SK-N-SH (cell line): Measurements from ENCODE around the gene FNTB. TPM values are rescaled to one million over a fixed set of nuclear protein-coding genes. Genes with fewer than 3 reads are reported as not detected.
A peak's percentile ranks its signal among the peaks of the same experiment; 100 is the strongest.

ENCODE experiments used
- CTCF ChIA-PET: fragments of 300-600, 350-600 bp; formaldehyde crosslinking; extraction: SDS; loops from one replicate; lab custom pipeline; 2021; lab: Yijun Ruan, JAX
- POLR2A ChIA-PET: fragments of 350-600 bp; sonication (Branson Sonifier 250); formaldehyde crosslinking; extraction: SDS; loops from one replicate; lab custom pipeline; 2020; ENCODE audit warnings: antibody characterized with exemption, inconsistent platforms; lab: Yijun Ruan, JAX
- DNase-seq: peaks from one replicate; pipeline ENCODE4 v3.0.0; 2012
- H2AFZ ChIP-seq: fragments of 200-600 bp; sonication (generic); 2 replicates; pipeline ENCODE4 v1.8.1; 2016; ENCODE audit warnings: antibody characterized with exemption, mild to moderate bottlenecking, low read depth
- H3F3A ChIP-seq: fragments of 200-600 bp; sonication (generic); replicated peaks from 2 replicates; pipeline ENCODE3; 2016; ENCODE audit warnings: antibody characterized with exemption, mild to moderate bottlenecking; ENCODE audit not compliant: insufficient read depth
- H3K27ac ChIP-seq, 2 experiments: fragments of 200-500 bp in 1 of 2; fragments of 200-600 bp in 1 of 2; sonication (Bioruptor generic) in 1 of 2; sonication (generic), shearing (Covaris generic) in 1 of 2; 2 replicates each; pipeline versions ENCODE4 v1.5.1 to v1.6.1; 2014 to 2016; ENCODE audit warnings: low read depth in 2 of 2, inconsistent platforms in 1 of 2, low read length in 1 of 2, mild to moderate bottlenecking in 1 of 2, mixed read lengths in 1 of 2
- H3K27me3 ChIP-seq: fragments of 200-600 bp; sonication (generic), shearing (Covaris generic); 2 replicates; pipeline ENCODE4 v1.6.1; 2016; ENCODE audit warnings: mixed run types; ENCODE audit not compliant: insufficient read depth
- H3K36me3 ChIP-seq, 2 experiments: fragments of 200-500 bp in 1 of 2; fragments of 200-600 bp in 1 of 2; sonication (Bioruptor generic) in 1 of 2; sonication (generic) in 1 of 2; replicated peaks in 1 of 2; 2 replicates each; pipeline versions ENCODE3 to v1.5.1; 2014 to 2016; ENCODE audit warnings: low read length in 1 of 2, mild to moderate bottlenecking in 1 of 2; ENCODE audit not compliant: insufficient read depth in 2 of 2, control insufficient read depth in 1 of 2
- H3K4me1 ChIP-seq, 2 experiments: fragments of 200-500 bp in 1 of 2; fragments of 200-600 bp in 1 of 2; sonication (Bioruptor generic) in 1 of 2; sonication (generic), shearing (Covaris generic) in 1 of 2; 2 replicates each; pipeline versions ENCODE4 v1.5.1 to v1.6.1; 2014 to 2016; ENCODE audit warnings: low read depth in 1 of 2, low read length in 1 of 2, mixed run types in 1 of 2; ENCODE audit not compliant: insufficient read depth in 2 of 2, control insufficient read depth in 1 of 2
- H3K4me2 ChIP-seq: fragments of 200-600 bp; sonication (generic), shearing (Covaris generic); 2 replicates; pipeline ENCODE4 v1.6.1; 2017; ENCODE audit warnings: mixed run types
- H3K4me3 ChIP-seq, 2 experiments: fragments of 200-500 bp in 1 of 2; fragments of 200-600 bp in 1 of 2; sonication (Bioruptor generic) in 1 of 2; sonication (generic), shearing (Covaris generic) in 1 of 2; 2 replicates each; pipeline versions ENCODE4 v1.5.1 to v1.8.1; 2014 to 2016; ENCODE audit warnings: low read depth in 2 of 2, inconsistent platforms in 1 of 2, low read length in 1 of 2, mild to moderate bottlenecking in 1 of 2, mixed read lengths in 1 of 2, moderate library complexity in 1 of 2
- H3K79me2 ChIP-seq: fragments of 200-600 bp; sonication (generic); 2 replicates; pipeline ENCODE4 v1.8.1; 2017; ENCODE audit warnings: mild to moderate bottlenecking; ENCODE audit not compliant: insufficient read depth
- H3K9ac ChIP-seq: fragments of 200-600 bp; sonication (generic); 2 replicates; pipeline ENCODE4 v1.6.1; 2017; ENCODE audit warnings: mixed run types
- H3K9me2 ChIP-seq: fragments of 200-600 bp; sonication (generic); 2 replicates; pipeline ENCODE4 v1.6.1; 2017; ENCODE audit warnings: mixed run types
- H3K9me3 ChIP-seq: fragments of 200-600 bp; sonication (generic); 2 replicates; pipeline ENCODE4 v1.6.1; 2017; ENCODE audit warnings: mixed run types, mild to moderate bottlenecking, moderate library complexity
- H4K20me1 ChIP-seq: fragments of 200-600 bp; sonication (generic); 2 replicates; pipeline ENCODE4 v1.6.1; 2017; ENCODE audit warnings: mild to moderate bottlenecking, mixed run types; ENCODE audit not compliant: insufficient read depth
- EZH2phosphoT487 ChIP-seq: fragments of 200-600 bp; sonication (generic); IDR thresholded peaks from 2 replicates; pipeline ENCODE4 v1.6.1; 2017; ENCODE audit warnings: low read depth, mixed run types, mild to moderate bottlenecking, antibody characterized with exemption, moderate library complexity, borderline replicate concordance
- FOXM1 ChIP-seq: IDR thresholded peaks from 2 replicates; pipeline ENCODE4 v1.4.0; 2012; ENCODE audit warnings: low read depth, mild to moderate bottlenecking
- GABPA ChIP-seq: IDR thresholded peaks from 2 replicates; pipeline ENCODE4 v1.4.0; 2012; ENCODE audit warnings: low read depth, mild to moderate bottlenecking
- NFIC ChIP-seq: IDR thresholded peaks from 2 replicates; pipeline ENCODE4 v1.4.0; 2012; ENCODE audit warnings: borderline replicate concordance
- PBX3 ChIP-seq: IDR thresholded peaks from 2 replicates; pipeline ENCODE4; 2012
- TCF12 ChIP-seq: IDR thresholded peaks from 2 replicates; pipeline ENCODE4 v1.4.0; 2012
- WGBS: methylation state at CpG from one replicate; pipeline ENCODE4 v1.1.6; 2017; ENCODE audit warnings: low lambda C conversion rate; 5-methylcytosine and 5-hydroxymethylcytosine counted together
- polyA plus RNA-seq, 3 experiments: library from polyadenylated mRNA; depleted of rRNA; stranded (reverse); fragments of >200 nt; gene quantifications; 2 replicates each; pipeline ENCODE4 v1.2.3, GENCODE V29; 2012
- TF ChIP-seq, protein P1 (sequence below): IDR thresholded peaks from 2 replicates; pipeline ENCODE4 v1.4.0; 2012; ENCODE audit warnings: low read depth, borderline replicate concordance

FNTB gene
- polyA plus RNA-seq, 1 of the 3 experiments (the other 2 are of a cell fraction) = 18.4 TPM

DNA sequence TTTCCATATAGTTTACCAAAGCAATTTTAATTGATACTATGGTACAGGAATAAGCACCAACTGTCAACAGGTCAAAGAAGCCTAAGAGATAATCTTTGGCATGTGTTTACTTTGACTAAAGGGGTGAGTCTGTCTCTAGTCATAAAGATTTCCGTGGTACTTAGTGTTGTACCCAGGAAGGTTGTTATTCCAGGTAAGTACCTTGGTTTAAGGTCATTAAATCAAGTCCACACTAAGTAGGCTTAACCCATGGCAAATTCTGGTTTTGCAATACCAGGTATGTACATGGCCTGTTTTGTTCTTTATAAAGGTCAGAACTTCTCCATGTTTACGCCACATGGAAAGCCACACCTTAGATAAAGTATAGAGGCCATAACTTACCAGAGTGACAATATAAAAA lies 105.7 kb downstream of the FNTB start:
- H4K20me1 ChIP-seq = peaks cover 25% of the 10 kb centered on the region
- CTCF ChIA-PET = interaction anchor here (0.8 to 1.8 kb wide), 3 partner anchors 11 to 105 kb away, joined by 3 to 4 read pairs (median 3); partner anchors contain the start of gene FNTB

GRCh38 chr14:65095633-65096205 lies 109.0 kb downstream of the FNTB start:
- Histone ChIP-seq H2AFZ (no peak overlapping the region), H3K4me1 (peaks cover 24 to 37% of the 10 kb centered on the region in 2 experiments), H3K27ac (peak overlapping the region; percentile 64 to 77), H3K9ac (no peak overlapping the region), H3K9me2 (no peaks in the 10 kb centered on the region), H3K36me3 (peaks cover 55 to 79% of the 10 kb centered on the region in 2 experiments), H3K9me3 (no peaks in the 10 kb centered on the region), H3K4me2 (peak overlapping the region; percentile 53), H3K79me2 (peaks cover 62% of the 10 kb centered on the region), H3K27me3 (no peaks in the 10 kb centered on the region), H4K20me1 (peaks cover 25% of the 10 kb centered on the region), H3K4me3 (no peak overlapping the region), H3F3A (no peaks in the 10 kb centered on the region)
- no peak for DNase-seq
- ChIA-PET CTCF (interaction anchor here (0.8 to 1.8 kb wide), 3 partner anchors 10 to 864 kb away, joined by 3 to 7 read pairs (median 3); no protein-coding TSS in a partner anchor), POLR2A (no interaction called here)
- WGBS = 53% methylated on average over 3 of the region's 3 CpGs
- no peak for TF ChIP-seq FOXM1
- no peak for TF ChIP-seq GABPA
- peak; percentile 36; the same call in 1 of the 2 replicates for TF ChIP-seq TCF12
- TF ChIP-seq NFIC = peak; percentile 74
- TF ChIP-seq PBX3 = peak; percentile 32; the same call in 1 of the 2 replicates
- TF ChIP-seq EZH2phosphoT487 = no peak

More for the DNA sequence above, 105.7 kb downstream of the FNTB start:
- Histone ChIP-seq H3K36me3 (peaks cover 62 to 79% of the 10 kb centered on the region in 2 experiments), H3K4me1 (peaks cover 17 to 22% of the 10 kb centered on the region in 2 experiments), H3K27me3 (no peaks in the 10 kb centered on the region), H3K9me2 (no peaks in the 10 kb centered on the region), H3K27ac (no peak overlapping the region), H3K4me2 (no peak overlapping the region), H3K79me2 (peaks cover 47% of the 10 kb centered on the region), H3K4me3 (no peak overlapping the region), H2AFZ (no peak overlapping the region), H3K9me3 (no peaks in the 10 kb centered on the region), H3K9ac (no peak overlapping the region), H3F3A (no peaks in the 10 kb centered on the region)
- 92% methylated on average over 2 of the region's 2 CpGs for WGBS
- POLR2A ChIA-PET = no interaction called here
- TF ChIP-seq, protein P1, sequence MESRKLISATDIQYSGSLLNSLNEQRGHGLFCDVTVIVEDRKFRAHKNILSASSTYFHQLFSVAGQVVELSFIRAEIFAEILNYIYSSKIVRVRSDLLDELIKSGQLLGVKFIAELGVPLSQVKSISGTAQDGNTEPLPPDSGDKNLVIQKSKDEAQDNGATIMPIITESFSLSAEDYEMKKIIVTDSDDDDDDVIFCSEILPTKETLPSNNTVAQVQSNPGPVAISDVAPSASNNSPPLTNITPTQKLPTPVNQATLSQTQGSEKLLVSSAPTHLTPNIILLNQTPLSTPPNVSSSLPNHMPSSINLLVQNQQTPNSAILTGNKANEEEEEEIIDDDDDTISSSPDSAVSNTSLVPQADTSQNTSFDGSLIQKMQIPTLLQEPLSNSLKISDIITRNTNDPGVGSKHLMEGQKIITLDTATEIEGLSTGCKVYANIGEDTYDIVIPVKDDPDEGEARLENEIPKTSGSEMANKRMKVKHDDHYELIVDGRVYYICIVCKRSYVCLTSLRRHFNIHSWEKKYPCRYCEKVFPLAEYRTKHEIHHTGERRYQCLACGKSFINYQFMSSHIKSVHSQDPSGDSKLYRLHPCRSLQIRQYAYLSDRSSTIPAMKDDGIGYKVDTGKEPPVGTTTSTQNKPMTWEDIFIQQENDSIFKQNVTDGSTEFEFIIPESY = no peak
- no peak for DNase-seq
